PC-9 (cell line): ENCODE measurements around the gene FOXN1. TPM values are rescaled to one million over a fixed set of nuclear protein-coding genes. Genes with fewer than 3 reads are reported as not detected.

Source experiments
- BruUV-seq: library from RNA; stranded (reverse); fragments of 400-500 nt; replicated peaks from 2 replicates; lab custom pipeline; 2021; lab: Mats Ljungman, UMichigan
- CTCF ChIA-PET: fragments of 300-600 bp; sonication (Branson Sonifier 250); formaldehyde crosslinking; loops from one replicate; lab custom pipeline; 2022; ENCODE audit warnings: antibody characterized with exemption; lab: Charles Lee
- POLR2A ChIA-PET: fragments of 300-600 bp; sonication (Branson Sonifier 250); formaldehyde crosslinking; loops from one replicate; lab custom pipeline; 2022; ENCODE audit warnings: antibody characterized with exemption; ENCODE audit not compliant: unreplicated experiment; lab: Charles Lee
- DNase-seq, 2 experiments: peaks; one replicate each; pipeline versions ENCODE4 v3.0.0 to v3.0.0-alpha.2; 2015 to 2022; ENCODE audit warnings: mixed read lengths in 1 of 2
- H2AFZ ChIP-seq: fragments of 200-600 bp; sonication (generic); 2 replicates; pipeline ENCODE4 v1.8.1; 2017; ENCODE audit warnings: antibody characterized with exemption
- H3F3A ChIP-seq: fragments of 200-600 bp; sonication (generic); 2 replicates; pipeline ENCODE4 v1.8.1; 2017; ENCODE audit warnings: antibody characterized with exemption, mild to moderate bottlenecking, low read depth; ENCODE audit not compliant: insufficient read depth
- H3K27ac ChIP-seq: fragments of 200-600 bp; sonication (generic); 2 replicates; pipeline ENCODE4 v1.6.1; 2016; ENCODE audit warnings: mixed run types
- H3K27me3 ChIP-seq: fragments of 200-600 bp; sonication (generic); 2 replicates; pipeline ENCODE4 v1.6.1; 2016; ENCODE audit warnings: low read depth, mixed run types; ENCODE audit not compliant: insufficient read depth
- H3K36me3 ChIP-seq: fragments of 200-600 bp; sonication (generic); 2 replicates; pipeline ENCODE4 v1.6.1; 2016; ENCODE audit warnings: low read depth, mixed run types
- H3K4me1 ChIP-seq: fragments of 200-600 bp; sonication (generic); replicated peaks from 2 replicates; pipeline ENCODE4 v1.6.1; 2016; ENCODE audit warnings: mixed run types; ENCODE audit not compliant: insufficient read depth
- H3K4me2 ChIP-seq: fragments of 200-600 bp; sonication (generic); 2 replicates; pipeline ENCODE4 v1.6.1; 2017; ENCODE audit warnings: mixed run types
- H3K4me3 ChIP-seq: fragments of 200-600 bp; sonication (generic); 2 replicates; pipeline ENCODE4 v1.6.1; 2016; ENCODE audit warnings: mixed run types
- H3K79me2 ChIP-seq: fragments of 200-600 bp; sonication (generic); 2 replicates; pipeline ENCODE4 v1.6.1; 2017; ENCODE audit warnings: low read depth, mixed run types
- H3K9me2 ChIP-seq: fragments of 200-600 bp; sonication (generic); 2 replicates; pipeline ENCODE4 v1.8.1; 2017; ENCODE audit warnings: mild to moderate bottlenecking; ENCODE audit not compliant: insufficient read depth
- H3K9me3 ChIP-seq: fragments of 200-600 bp; sonication (generic); 2 replicates; pipeline ENCODE4 v1.8.1; 2016; ENCODE audit warnings: low read depth; ENCODE audit not compliant: insufficient read depth
- H4K20me1 ChIP-seq: fragments of 200-600 bp; sonication (generic); 2 replicates; pipeline ENCODE4 v1.8.1; 2017; ENCODE audit not compliant: insufficient read depth
- CTCF ChIP-seq: fragments of 200-600 bp; sonication (generic); conservative IDR thresholded peaks from 2 replicates; pipeline ENCODE4 v1.6.1; 2017; ENCODE audit warnings: mixed run types, antibody characterized with exemption, mild to moderate bottlenecking, moderate library complexity
- EZH2 ChIP-seq: fragments of 200-600 bp; sonication (generic); IDR thresholded peaks from 2 replicates; pipeline ENCODE4 v1.8.0; 2017; ENCODE audit warnings: antibody characterized with exemption, low read depth
- intact Hi-C: fragments of 100-400 bp; cut with micrococcal nuclease; formaldehyde crosslinking; loops from one replicate; pipeline ENCODE4 v1.10.0; 2022; ENCODE audit not compliant: unreplicated experiment
- total RNA-seq: library from RNA; stranded (reverse); gene quantifications from 2 replicates; pipeline ENCODE4 v1.2.3, GENCODE V29; 2021

Gene FOXN1
- total RNA-seq, 1 experiment from 2014 or later: not detected

GRCh38 chr17:28534740-28535375 is 28.7 kb downstream of the FOXN1 start:
- H3K9me3 ChIP-seq: no peaks in the 10 kb centered on the region
- CTCF ChIA-PET: no interaction called here
- H3K36me3 ChIP-seq: no peaks in the 10 kb centered on the region
- no TSS peak for BruUV-seq
- POLR2A ChIA-PET: no interaction called here
- 0 out of 2 replicates have a peak, but pooled peaks cover 6% of the 10 kb centered on the region for H3K4me1 ChIP-seq
- H4K20me1 ChIP-seq: no peaks in the 10 kb centered on the region
- intact Hi-C loops: no loop called here
- H3K79me2 ChIP-seq: no peaks in the 10 kb centered on the region
- H3K27ac ChIP-seq: no peak overlapping the region
- no peak for TF ChIP-seq EZH2
- no peak overlapping the region for H3K4me2 ChIP-seq
- no peak overlapping the region for H2AFZ ChIP-seq
- H3K27me3 ChIP-seq: peaks cover 7% of the 10 kb centered on the region; the same call in 1 of the 2 replicates
- H3K4me3 ChIP-seq: no peak overlapping the region
- no peaks in the 10 kb centered on the region for H3F3A ChIP-seq
- DNase-seq: no peak
- no peaks in the 10 kb centered on the region for H3K9me2 ChIP-seq

- POLR2A ChIA-PET: no interaction called here
- H3K9me3 ChIP-seq: no peaks in the 10 kb centered on the region
- TF ChIP-seq EZH2: no peak
- no peak for TF ChIP-seq CTCF
- H4K20me1 ChIP-seq: no peaks in the 10 kb centered on the region; the same call in 1 of the 2 replicates
- no peak for DNase-seq
- no peaks in the 10 kb centered on the region for H3K79me2 ChIP-seq
- H3K4me2 ChIP-seq: no peak overlapping the region
- no peaks in the 10 kb centered on the region for H3K9me2 ChIP-seq
- CTCF ChIA-PET: no interaction called here
- H2AFZ ChIP-seq: no peak overlapping the region
- peaks cover 5% of the 10 kb centered on the region; the same call in 1 of the 2 replicates for H3F3A ChIP-seq
- BruUV-seq: no TSS peak
- no peak overlapping the region for H3K27ac ChIP-seq
- intact Hi-C loops: no loop called here
- H3K4me3 ChIP-seq: no peak overlapping the region
- H3K36me3 ChIP-seq: no peaks in the 10 kb centered on the region
- H3K4me1 ChIP-seq: 0 out of 2 replicates have a peak, but pooled peaks cover 6% of the 10 kb centered on the region
- H3K27me3 ChIP-seq: 0 out of 2 replicates have a peak, but pooled peaks cover 4% of the 10 kb centered on the region
These were observed 30.5 kb downstream of the FOXN1 start for GRCh38 chr17:28536532-28537218.

- Histone ChIP-seq H3K4me1 (0 out of 2 replicates have a peak, but pooled peaks cover 6% of the 10 kb centered on the region), H3K9me3 (no peaks in the 10 kb centered on the region), H3K9me2 (no peaks in the 10 kb centered on the region), H3K27me3 (0 out of 2 replicates have a peak, but pooled peaks cover 4% of the 10 kb centered on the region), H3K27ac (no peak overlapping the region), H3K4me3 (no peak overlapping the region), H3K79me2 (no peaks in the 10 kb centered on the region), H3K4me2 (no peak overlapping the region), H4K20me1 (no peaks in the 10 kb centered on the region; the same call in 1 of the 2 replicates), H3F3A (peaks cover 5% of the 10 kb centered on the region; the same call in 1 of the 2 replicates), H3K36me3 (no peaks in the 10 kb centered on the region), H2AFZ (no peak overlapping the region)
- TF ChIP-seq CTCF (no peak), EZH2 (no peak)
- ChIA-PET POLR2A (no interaction called here), CTCF (no interaction called here)
- intact Hi-C loops: no loop called here
- no TSS peak for BruUV-seq
- DNase-seq: no peak
These were observed 31.1 kb downstream of the FOXN1 start for GRCh38 chr17:28537219-28537610.
